ENCODE data around the gene HOXC9. TPM values are rescaled to one million over a fixed set of nuclear protein-coding genes. Genes with fewer than 3 reads are reported as not detected.
"Not testable (repeated sequence)": the region's sequence is repeated elsewhere in the genome, so short reads cannot be mapped to it uniquely, and the experiment has no call there.

The HOXC9 gene
- total RNA-seq, 1 experiment from 2014 or later: not detected

- ATAC-seq: no peak
- DNase-seq (ENCODE audit: low spot score): no peak
- Mint-ChIP-seq H3K36me3 (no peaks in the 10 kb centered on the region), H3K4me3 (no peak overlapping the region), H3K27ac (no peak overlapping the region), H3K27me3 (ENCODE audit: low read depth) (peaks cover 100% of the 10 kb centered on the region), H3K4me1 (peaks cover 8% of the 10 kb centered on the region; the same call in 1 of the 2 replicates), H3K9me3 (no peaks in the 10 kb centered on the region)
- POLR2A ChIA-PET: no interaction called here
- no peak for TF ChIP-seq ZBTB21 (CRISPR knock-in tag; IDR thresholded peaks at IDR 0.05; ENCODE audit: borderline replicate concordance)
- no peak for TF ChIP-seq ZMAT4 (CRISPR knock-in tag; IDR thresholded peaks at IDR 0.05)
- no peak for TF ChIP-seq SMAD4 (CRISPR knock-in tag; IDR thresholded peaks at IDR 0.05)
- TF ChIP-seq, protein P1, sequence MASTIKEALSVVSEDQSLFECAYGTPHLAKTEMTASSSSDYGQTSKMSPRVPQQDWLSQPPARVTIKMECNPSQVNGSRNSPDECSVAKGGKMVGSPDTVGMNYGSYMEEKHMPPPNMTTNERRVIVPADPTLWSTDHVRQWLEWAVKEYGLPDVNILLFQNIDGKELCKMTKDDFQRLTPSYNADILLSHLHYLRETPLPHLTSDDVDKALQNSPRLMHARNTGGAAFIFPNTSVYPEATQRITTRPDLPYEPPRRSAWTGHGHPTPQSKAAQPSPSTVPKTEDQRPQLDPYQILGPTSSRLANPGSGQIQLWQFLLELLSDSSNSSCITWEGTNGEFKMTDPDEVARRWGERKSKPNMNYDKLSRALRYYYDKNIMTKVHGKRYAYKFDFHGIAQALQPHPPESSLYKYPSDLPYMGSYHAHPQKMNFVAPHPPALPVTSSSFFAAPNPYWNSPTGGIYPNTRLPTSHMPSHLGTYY (CRISPR knock-in tag; IDR thresholded peaks at IDR 0.05): no peak
- TF ChIP-seq, protein P2, sequence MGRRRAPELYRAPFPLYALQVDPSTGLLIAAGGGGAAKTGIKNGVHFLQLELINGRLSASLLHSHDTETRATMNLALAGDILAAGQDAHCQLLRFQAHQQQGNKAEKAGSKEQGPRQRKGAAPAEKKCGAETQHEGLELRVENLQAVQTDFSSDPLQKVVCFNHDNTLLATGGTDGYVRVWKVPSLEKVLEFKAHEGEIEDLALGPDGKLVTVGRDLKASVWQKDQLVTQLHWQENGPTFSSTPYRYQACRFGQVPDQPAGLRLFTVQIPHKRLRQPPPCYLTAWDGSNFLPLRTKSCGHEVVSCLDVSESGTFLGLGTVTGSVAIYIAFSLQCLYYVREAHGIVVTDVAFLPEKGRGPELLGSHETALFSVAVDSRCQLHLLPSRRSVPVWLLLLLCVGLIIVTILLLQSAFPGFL (CRISPR knock-in tag; IDR thresholded peaks at IDR 0.05; ENCODE audit: borderline replicate concordance): no peak
- CTCF ChIA-PET: interaction anchor here (0.6 to 1.6 kb wide), 5 partner anchors 8 to 339 kb away, joined by 3 to 16 read pairs (median 3); partner anchors contain the start of gene HOXC5
Measured at GRCh38 chr12:54040648-54041047, 40.7 kb downstream of the HOXC9 start.

- ChIA-PET POLR2A (no interaction called here), CTCF (interaction anchor here (0.6 to 1.6 kb wide), 5 partner anchors 9 to 338 kb away, joined by 3 to 16 read pairs (median 3); partner anchors contain the start of gene HOXC5)
- peaks cover 100% of the 10 kb centered on the region for H3K27me3 Mint-ChIP-seq (ENCODE audit: low read depth)
- ATAC-seq (no peak), DNase-seq (ENCODE audit: low spot score) (no peak)
- no peaks in the 10 kb centered on the region for H3K9me3 Mint-ChIP-seq
- no peak overlapping the region for H3K4me3 Mint-ChIP-seq
- H3K36me3 Mint-ChIP-seq: no peaks in the 10 kb centered on the region
- TF ChIP-seq, protein P1 (CRISPR knock-in tag; IDR thresholded peaks at IDR 0.05): no peak
- TF ChIP-seq ETV6 (CRISPR knock-in tag; IDR thresholded peaks at IDR 0.05) (no peak), ZNF423 (CRISPR knock-in tag; IDR thresholded peaks at IDR 0.05) (no peak), SOX15 (CRISPR knock-in tag; IDR thresholded peaks at IDR 0.05) (no peak), ZNF138 (CRISPR knock-in tag; conservative IDR thresholded peaks at IDR 0.05) (no peak), ZNF671 (CRISPR knock-in tag; IDR thresholded peaks at IDR 0.05) (no peak), HMGA2 (CRISPR knock-in tag; IDR thresholded peaks at IDR 0.05) (no peak), RELA (CRISPR knock-in tag; IDR thresholded peaks at IDR 0.05; ENCODE audit: borderline replicate concordance) (no peak)
- H3K4me1 Mint-ChIP-seq: peaks cover 8% of the 10 kb centered on the region; the same call in 1 of the 2 replicates
- H3K27ac Mint-ChIP-seq: no peak overlapping the region
Measured at GRCh38 chr12:54041097-54041690, 41.2 kb downstream of the HOXC9 start.

DNA sequence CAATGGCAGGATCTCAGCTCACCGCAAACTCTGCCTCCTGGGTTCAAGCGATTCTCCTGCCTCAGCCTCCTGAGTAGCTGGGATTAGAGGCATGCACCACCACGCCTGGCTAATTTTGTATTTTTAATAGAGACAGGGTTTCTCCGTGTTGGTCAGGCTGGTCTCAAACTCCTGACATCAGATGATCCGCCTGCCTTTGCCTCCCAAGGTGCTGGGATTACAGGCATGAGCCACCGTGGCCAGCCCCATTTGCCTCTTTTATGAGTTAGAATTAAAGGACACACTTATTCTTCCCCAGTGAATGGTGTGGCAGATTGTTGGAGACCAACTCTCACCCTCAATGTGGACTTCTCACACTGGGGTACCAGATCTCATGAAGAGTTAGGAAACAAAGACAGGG lies 42.1 kb downstream of the HOXC9 start:
- CTCF ChIA-PET: interaction anchor here (1.6 kb wide), 1 partner anchor 10 kb away, joined by 16 read pairs; the partner anchor contains the start of gene HOXC5
- H3K4me1 Mint-ChIP-seq: peaks cover 12% of the 10 kb centered on the region
- H3K9me3 Mint-ChIP-seq; POLR2A ChIA-PET; H3K4me3 Mint-ChIP-seq; H3K27ac Mint-ChIP-seq; ATAC-seq; DNase-seq (ENCODE audit: low spot score); H3K36me3 Mint-ChIP-seq: not testable (repeated sequence)
- peaks cover 100% of the 10 kb centered on the region for H3K27me3 Mint-ChIP-seq (ENCODE audit: low read depth)

- no peak for ATAC-seq
- CTCF ChIA-PET: interaction anchor here (0.5 to 2.9 kb wide), 6 partner anchors 10 to 165 kb away, joined by 3 to 12 read pairs (median 4); partner anchors contain the start of gene HOXC5
- no peak overlapping the region for H3K4me3 Mint-ChIP-seq
- H3K4me1 Mint-ChIP-seq: peaks cover 18% of the 10 kb centered on the region
- H3K36me3 Mint-ChIP-seq: no peaks in the 10 kb centered on the region
- POLR2A ChIA-PET: no interaction called here
- no peak overlapping the region for H3K27ac Mint-ChIP-seq
- H3K9me3 Mint-ChIP-seq: no peaks in the 10 kb centered on the region
- peaks cover 100% of the 10 kb centered on the region for H3K27me3 Mint-ChIP-seq (ENCODE audit: low read depth)
- no peak for DNase-seq (ENCODE audit: low spot score)
- TF ChIP-seq PRRX2 (CRISPR knock-in tag; IDR thresholded peaks at IDR 0.05) (no peak), ZNF219 (CRISPR knock-in tag; IDR thresholded peaks at IDR 0.05; ENCODE audit: borderline replicate concordance) (no peak), ZNF671 (CRISPR knock-in tag; IDR thresholded peaks at IDR 0.05) (no peak), CTCF (IDR thresholded peaks at IDR 0.05) (no peak), ATF1 (CRISPR knock-in tag; IDR thresholded peaks at IDR 0.05) (no peak)
- TF ChIP-seq, protein P3, sequence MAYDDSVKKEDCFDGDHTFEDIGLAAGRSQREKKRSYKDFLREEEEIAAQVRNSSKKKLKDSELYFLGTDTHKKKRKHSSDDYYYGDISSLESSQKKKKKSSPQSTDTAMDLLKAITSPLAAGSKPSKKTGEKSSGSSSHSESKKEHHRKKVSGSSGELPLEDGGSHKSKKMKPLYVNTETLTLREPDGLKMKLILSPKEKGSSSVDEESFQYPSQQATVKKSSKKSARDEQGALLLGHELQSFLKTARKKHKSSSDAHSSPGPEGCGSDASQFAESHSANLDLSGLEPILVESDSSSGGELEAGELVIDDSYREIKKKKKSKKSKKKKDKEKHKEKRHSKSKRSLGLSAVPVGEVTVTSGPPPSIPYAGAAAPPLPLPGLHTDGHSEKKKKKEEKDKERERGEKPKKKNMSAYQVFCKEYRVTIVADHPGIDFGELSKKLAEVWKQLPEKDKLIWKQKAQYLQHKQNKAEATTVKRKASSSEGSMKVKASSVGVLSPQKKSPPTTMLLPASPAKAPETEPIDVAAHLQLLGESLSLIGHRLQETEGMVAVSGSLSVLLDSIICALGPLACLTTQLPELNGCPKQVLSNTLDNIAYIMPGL (CRISPR knock-in tag; IDR thresholded peaks at IDR 0.05): no peak
Measured at GRCh38 chr12:54042970-54043853, 43.3 kb downstream of the HOXC9 start.

Measured in WTC11 (cell line).